OCI-M2 (cell line): ENCODE results near the gene NCAPD3.

Experiments
- DNase-seq: peaks from one replicate; lab custom pipeline; 2025; ENCODE audit not compliant: unreplicated experiment; lab: John Stamatoyannopoulos, UW

The NCAPD3 gene

DNA sequence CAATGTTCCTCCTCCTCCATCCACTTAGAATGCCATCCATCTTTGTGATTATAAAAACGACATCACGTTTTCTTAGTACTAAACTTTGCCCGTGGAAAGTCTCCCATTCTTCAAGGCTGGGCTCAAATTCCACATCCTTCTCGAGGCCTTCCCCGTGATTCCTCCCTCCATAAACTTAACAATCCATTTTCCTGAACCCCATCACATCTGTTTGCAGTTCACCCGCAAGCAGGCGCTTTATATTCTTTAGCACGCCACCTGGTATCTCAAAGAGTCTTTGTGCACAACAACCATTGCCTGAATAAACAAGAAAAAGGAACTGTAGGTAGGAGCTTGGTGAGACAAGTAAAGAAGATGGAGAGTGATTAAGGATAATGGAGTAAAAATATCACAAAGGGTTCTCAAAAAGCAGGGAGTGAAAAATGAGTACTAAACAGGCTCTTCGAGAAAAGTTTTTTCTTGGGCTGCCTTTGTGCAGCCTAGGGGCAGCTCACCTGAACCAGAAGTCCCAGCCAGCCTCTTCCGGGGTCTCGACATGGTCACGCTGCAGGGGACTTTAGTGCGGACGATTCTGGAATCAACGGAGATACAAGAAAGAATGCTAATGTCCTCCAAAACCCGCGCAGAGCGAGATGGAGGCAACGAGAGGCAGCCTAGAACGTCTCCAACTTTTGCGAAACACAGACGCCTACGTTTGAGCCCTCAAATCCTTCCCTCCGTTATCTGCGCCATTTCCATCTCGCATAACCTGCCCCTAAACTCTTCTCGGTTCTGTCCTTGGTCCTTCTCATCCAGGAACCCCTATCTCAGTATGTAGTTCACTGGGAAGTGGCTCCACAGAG is 28.8 kb upstream of the NCAPD3 start:
- no peak for DNase-seq

DNA sequence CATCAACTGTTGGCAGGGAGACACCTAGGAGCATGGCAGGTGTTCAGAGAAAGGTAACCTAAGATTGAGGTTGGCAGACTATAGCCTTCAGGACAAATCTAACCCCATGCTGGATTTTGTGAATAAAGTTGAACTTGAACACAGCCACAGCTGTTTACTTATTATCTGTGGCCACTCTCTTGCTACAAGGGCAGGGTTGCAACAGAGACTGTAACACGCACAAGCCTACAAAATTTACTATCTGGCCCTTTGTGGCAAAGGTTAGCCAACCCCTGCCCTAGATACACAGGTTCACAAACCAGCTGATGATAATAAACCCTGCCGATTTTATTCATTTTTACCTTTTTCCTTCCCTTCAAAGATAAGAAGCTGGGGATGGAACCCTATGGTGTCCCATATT is 26.9 kb upstream of the NCAPD3 start:
- DNase-seq, result no peak

DNA sequence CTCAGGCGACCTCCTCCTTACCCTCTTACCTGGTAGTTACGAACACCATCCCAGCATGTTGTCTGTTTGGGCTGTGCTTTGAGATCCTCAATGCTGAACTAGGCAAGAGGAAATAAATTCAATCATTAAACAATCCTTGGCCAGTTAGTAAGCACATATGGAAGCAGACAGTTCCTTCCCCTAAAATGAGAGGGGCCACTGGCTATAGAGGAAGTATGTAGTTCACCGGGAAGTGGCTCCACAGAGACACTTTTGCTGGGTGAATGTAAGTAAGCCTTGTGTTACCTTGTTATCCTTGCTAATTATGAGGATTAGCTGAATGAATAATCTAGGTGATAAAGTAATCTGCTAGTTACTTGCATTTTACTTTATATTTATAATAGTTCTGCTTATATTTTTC is 26.5 kb upstream of the NCAPD3 start:
- DNase-seq, result no peak

GRCh38 chr11:134248910-134249480 is 25.2 kb upstream of the NCAPD3 start:
- DNase-seq, result no peak

DNA sequence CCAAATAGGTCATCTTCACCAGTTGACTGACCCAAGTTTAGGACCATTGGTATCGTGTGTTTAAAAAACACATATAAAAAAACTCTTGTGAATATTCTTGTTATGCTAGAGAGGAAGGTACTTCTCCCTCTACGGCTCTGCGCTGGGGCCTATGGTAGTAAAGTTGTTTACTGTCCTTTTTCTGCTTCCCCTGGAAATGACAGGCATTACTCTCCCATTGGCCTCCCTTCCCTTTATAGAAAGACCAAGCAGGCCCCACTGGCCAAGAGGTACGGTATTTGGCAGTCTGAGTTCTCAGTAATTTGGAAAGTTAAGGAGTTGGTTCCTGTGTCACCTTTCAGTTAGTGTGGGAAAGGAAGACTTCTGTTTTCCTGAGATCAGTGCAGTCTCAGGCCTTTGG is 22.9 kb upstream of the NCAPD3 start:
- no peak for DNase-seq

DNA sequence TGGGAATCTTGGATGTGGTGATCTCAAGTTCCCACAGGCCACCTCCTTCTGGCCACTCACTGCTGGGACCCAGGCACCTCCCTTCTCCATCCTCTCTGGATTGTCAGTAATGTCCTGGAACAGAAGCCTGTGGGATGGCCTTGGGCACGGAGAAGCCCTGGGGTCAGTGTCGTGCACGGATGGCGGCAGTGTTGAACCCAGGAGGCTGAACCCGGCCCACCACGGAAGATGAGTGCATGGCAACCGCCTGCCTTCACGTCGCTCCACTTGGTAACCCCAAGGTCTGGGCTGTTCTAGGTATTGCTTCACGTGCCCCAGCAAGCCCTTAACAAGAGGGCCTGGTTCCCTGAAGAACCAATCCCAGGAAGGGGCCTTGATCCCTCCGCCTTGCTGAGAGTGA is 22.3 kb upstream of the NCAPD3 start:
- DNase-seq, result no peak

- DNase-seq, result no peak
Observed at GRCh38 chr11:134245434-134245833, 21.7 kb upstream of the NCAPD3 start.

- no peak for DNase-seq
Observed at GRCh38 chr11:134244593-134244992, 20.8 kb upstream of the NCAPD3 start.

- DNase-seq, result no peak
Observed at GRCh38 chr11:134243913-134244312, 20.1 kb upstream of the NCAPD3 start.

GRCh38 chr11:134242376-134242775 is 18.6 kb upstream of the NCAPD3 start:
- DNase-seq, result no peak

DNA sequence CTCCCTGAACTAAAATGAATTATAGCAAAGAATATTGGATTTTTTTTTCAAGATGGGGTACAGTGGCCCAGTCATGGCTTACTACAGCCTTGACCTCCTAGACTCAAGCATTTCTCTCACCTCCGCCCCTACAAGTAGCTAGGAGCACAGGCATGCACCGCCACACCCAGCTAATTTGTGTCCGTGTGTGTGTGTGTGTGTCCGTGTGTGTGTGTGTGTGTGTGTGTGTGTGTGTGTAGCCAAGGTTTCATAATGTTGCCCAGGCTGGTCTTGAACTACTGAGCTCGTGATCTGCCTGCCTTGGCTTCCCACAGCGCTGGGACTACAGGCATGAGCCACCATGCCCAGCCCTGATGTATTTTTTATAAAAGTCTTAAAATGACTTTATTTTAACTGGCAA is 16.8 kb upstream of the NCAPD3 start:
- no peak for DNase-seq

- no peak for DNase-seq
Observed at GRCh38 chr11:134238956-134239355, 15.2 kb upstream of the NCAPD3 start.

DNA sequence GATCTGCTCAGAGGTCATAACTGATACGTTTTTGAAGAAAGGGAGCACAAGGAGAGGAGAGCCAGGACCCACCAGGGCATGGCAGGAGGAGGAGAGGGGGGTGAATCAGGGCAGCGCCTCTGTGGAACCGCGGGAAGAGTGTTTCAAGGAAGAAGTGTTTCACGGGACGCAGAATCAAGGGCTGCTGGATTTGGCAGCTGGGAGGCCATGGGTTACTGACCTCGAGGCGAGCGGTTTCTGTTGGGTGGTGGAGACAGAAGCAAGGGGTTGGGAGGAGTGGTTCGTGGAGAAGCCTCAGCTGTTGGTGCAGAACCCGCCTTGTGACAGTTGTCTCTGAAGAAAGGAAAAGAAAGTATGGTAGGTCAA is 13.8 kb upstream of the NCAPD3 start:
- no peak for DNase-seq

DNA sequence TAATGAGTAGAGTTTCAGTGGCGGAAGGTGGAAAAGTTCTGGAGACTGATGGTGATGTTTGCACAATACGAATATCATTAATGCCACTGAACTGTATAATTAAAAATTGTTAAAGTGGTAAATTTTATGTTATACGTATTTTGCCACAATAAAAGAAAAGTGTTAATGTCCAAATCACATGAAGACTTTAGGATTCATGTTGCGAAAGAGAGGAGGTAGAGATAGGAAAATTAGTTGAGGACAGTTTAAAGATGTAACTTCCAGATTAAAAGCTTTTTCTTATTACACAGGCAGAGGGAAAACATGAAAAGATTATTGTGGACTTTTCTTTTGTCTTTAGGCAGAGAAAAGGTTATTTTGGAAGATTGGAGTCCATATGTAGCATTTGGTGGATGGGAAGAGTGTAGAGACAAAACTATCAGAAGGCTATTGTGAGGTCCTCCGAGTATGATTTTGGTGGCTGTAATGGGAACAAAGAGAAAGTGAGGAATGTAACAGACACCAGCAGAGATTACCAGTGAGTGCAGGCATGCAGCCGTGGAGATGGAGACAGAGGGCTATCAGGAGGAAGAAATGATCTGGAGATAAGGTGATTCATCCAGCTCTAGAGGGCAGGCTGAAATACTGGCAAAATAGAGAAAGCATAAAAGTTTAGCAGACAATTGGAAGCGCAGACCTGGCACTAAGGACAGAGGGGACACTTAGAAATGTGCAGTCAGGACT is 13.2 kb upstream of the NCAPD3 start:
- no peak for DNase-seq

DNA sequence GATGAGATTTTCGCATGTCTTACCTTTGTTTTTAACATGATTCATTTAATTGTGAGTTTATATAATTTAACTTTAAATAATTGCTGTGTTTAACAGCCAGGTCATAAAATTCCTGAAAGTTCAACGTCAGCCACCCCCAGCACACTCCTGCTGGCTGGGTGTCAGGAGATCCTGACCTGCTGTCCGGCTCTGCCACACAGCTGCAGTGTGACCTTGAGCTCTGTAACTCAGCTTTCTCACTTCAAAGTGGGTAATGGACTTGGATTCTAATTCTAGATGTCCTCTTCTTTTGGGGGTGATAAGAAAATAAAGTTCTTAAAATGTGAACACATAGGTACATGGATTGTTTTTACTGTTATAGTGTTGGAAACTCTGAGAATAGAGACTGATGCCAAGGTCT is 11.6 kb upstream of the NCAPD3 start:
- no peak for DNase-seq

GRCh38 chr11:134233729-134234179 is 10.0 kb upstream of the NCAPD3 start:
- DNase-seq, result no peak

- no peak for DNase-seq
Observed at GRCh38 chr11:134231958-134232659, 8.3 kb upstream of the NCAPD3 start.

DNA sequence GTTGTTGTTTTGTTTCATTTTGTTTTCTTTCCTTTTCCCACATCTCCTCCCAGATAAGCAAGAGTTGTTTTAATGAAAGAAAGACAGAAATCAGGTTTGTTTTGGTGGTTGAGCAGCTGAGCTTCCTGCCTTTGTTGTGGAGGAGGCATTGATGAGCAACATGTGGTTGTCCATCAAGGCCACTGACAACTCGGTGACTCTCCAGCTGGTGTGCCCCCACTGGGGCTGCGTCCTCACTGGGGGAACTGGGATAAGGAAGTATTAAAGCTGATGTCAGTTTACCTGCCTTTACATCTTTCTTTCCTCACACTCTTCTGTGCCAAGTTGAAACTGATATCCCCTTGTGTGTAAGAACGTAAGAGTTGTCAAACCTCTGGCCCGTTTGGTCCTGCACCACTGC is 6.6 kb upstream of the NCAPD3 start:
- DNase-seq, result no peak

GRCh38 chr11:134229126-134229790 is 5.5 kb upstream of the NCAPD3 start:
- DNase-seq, result no peak

DNA sequence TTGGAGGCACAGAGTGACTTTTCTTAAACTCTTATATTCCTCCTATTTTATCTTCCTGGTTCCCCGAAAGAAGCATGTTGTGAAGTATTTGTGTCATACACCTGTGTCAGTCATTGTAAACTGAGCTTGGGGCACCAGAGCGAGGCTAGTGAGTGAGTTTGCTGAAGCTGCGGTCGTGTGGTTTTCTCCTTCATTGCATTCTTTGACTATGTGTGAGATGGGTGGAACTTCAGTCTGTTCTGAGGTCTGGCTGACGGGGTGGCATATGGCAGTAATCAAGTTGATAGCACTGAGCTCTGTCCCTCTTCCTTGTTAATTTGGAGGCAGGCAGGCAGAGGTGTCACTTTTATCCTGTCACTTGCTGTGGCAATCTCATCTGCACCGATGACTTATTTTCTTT is 4.9 kb upstream of the NCAPD3 start:
- no peak for DNase-seq

- no peak for DNase-seq
Observed at GRCh38 chr11:134226806-134227325, 3.1 kb upstream of the NCAPD3 start.
